ENCODE results near the gene MICAL3.
"Not testable (repeated sequence)": the region's sequence is repeated elsewhere in the genome, so short reads cannot be mapped to it uniquely, and the experiment has no call there.

Gene MICAL3

GRCh38 chr22:18060646-18061620 lies 36.6 kb upstream of the MICAL3 start:
- no peak overlapping the region for H3K4me3 ChIP-seq (ENCODE audit: low read depth, low read length)
- DNase-seq (ENCODE audit: low read depth) = no peak

DNA sequence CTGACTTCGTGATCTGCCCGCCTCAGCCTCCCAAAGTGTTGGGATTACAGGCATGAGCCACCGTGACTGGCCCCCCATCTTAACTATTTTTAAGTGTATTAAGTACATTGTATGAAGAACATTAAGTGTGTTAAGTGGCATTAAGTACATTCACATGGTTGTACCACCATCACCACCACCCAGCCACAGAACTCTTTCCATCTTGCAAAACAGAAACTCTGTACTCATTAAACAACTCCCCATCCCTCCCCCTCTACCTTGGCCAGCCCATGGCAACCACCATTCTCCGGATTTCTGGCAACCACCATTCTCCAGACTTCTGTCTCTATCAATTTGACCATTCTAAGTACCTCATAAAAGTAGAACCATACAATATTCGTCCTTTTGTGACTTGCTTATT lies 35.6 kb upstream of the MICAL3 start:
- no peak for DNase-seq (ENCODE audit: low read depth)
- no peak overlapping the region for H3K4me3 ChIP-seq (ENCODE audit: low read depth, low read length)

- DNase-seq (ENCODE audit: low read depth) = no peak
- H3K4me3 ChIP-seq (ENCODE audit: low read depth, low read length) = no peak overlapping the region
Observed at GRCh38 chr22:18059473-18059872, 35.1 kb upstream of the MICAL3 start.

DNA sequence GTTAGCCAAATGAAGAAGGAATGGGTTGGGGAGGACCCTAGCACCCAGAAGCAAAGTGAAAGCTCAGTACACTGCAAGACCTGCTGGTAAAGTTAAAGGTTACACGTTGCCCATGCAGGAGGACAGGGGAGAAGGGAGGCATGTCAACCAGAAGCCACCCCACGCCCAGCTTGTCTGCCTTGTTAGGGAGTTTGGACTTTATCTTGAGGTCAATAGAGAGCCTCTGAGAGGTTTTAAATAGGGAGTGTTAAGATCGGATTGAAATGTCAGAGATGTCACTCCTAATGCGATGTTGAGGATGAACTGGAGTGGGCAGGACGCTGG lies 34.7 kb upstream of the MICAL3 start:
- no peak overlapping the region for H3K4me3 ChIP-seq (ENCODE audit: low read depth, low read length)
- DNase-seq (ENCODE audit: low read depth) = no peak

GRCh38 chr22:18058371-18059093 lies 34.2 kb upstream of the MICAL3 start:
- no peak for DNase-seq (ENCODE audit: low read depth)
- no peak overlapping the region for H3K4me3 ChIP-seq (ENCODE audit: low read depth, low read length)

DNA sequence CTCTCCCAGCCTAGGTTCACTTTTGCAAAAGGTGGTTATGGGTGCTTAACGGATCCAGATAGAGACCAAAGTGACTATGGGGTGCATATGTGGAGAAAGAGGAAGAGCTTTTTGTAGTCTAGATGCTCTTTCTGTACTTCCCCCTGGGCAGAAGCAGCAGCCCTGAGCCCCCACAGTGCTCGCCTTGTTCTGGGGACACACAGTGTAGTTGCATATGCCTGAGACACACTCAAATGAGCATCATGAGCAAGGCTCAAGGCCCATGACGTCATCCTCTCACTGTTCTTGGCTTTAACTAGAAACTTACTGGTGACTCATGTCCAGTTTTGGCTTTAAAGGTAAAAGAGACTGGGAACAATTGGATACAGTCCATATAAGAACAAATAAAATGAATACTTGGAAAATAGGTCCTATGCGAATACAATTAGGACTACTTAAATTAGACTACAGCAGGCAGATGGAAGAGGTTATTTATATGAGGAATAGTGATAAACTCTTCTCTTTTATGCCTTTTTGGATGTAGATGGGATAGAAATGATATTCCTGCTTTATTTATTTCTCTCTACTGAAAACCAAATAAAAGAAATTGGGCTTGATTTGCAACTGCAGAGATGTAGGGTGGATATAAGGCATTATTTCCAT lies 33.3 kb upstream of the MICAL3 start:
- no peak overlapping the region for H3K4me3 ChIP-seq (ENCODE audit: low read depth, low read length)
- DNase-seq (ENCODE audit: low read depth) = peak; percentile 98

- no peak for DNase-seq (ENCODE audit: low read depth)
Observed at GRCh38 chr22:18056807-18057474, 32.6 kb upstream of the MICAL3 start.

GRCh38 chr22:18056161-18056666 lies 31.9 kb upstream of the MICAL3 start:
- H3K4me3 ChIP-seq (ENCODE audit: low read depth, low read length) = no peak overlapping the region
- no peak for DNase-seq (ENCODE audit: low read depth)

More at GRCh38 chr22:18056807-18057474, 32.6 kb upstream of the MICAL3 start:
- no peak overlapping the region for H3K4me3 ChIP-seq (ENCODE audit: low read depth, low read length)

DNA sequence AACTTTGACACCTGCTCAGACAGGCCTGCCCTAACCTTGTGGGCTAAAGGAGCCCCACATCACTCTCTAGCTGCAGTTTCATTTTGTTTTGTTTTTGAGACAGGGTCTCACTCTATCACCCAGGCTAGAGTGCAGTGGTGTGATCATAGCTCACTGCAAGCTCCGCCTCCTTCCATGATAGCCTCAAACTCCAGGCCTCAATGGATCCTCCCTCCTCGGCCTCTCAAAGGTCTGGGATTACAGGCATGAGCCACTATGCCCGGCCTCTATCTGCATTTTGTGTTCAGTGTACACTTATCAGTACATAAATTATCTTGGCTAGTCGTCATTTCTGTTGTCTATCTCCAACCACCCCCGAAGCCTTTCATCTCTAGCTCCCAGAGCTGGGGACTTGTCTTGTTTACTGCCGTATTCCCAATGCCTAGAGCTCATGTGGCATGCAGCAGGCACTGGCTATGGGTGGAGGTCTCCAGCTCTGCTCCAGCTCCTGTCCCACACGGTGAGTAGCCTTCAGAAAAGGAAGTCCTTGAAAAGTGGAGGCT lies 31.3 kb upstream of the MICAL3 start:
- DNase-seq (ENCODE audit: low read depth) = no peak
- H3K4me3 ChIP-seq (ENCODE audit: low read depth, low read length) = no peak overlapping the region

DNA sequence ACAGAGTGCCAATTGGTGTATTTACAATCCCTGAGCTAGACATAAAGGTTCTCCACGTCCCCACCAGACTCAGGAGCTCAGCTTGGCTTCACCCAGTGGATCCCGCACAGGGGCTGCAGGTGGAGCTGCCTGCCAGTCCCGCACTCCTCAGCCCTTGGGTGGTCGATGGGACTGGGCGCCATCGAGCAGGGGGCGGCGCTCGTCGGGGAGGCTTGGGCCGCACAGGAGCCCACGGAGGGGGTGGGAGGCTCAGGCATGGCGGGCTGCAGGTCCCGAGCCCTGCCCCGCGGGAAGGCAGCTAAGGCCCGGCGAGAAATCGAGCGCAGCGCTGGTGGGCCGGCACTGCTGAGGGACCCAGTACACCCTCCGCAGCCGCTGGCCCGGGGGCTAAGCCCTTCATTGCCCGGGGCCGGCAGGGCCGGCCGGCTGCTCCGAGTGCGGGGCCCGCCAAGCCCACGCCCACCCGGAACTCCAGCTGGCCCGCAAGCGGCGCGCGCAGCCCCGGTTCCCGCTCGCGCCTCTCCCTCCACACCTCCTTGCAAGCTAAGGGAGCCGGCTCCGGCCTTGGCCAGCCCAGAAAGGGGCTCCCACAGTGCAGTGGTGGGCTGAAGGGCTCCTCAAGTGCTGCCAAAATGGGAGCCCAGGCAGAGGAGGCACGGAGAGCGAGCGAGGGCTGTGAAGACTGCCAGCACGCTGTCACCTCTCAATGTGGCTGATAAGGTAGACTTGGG lies 29.0 kb upstream of the MICAL3 start:
- DNase-seq (ENCODE audit: low read depth); H3K4me3 ChIP-seq (ENCODE audit: low read depth, low read length): not testable (repeated sequence)

DNA sequence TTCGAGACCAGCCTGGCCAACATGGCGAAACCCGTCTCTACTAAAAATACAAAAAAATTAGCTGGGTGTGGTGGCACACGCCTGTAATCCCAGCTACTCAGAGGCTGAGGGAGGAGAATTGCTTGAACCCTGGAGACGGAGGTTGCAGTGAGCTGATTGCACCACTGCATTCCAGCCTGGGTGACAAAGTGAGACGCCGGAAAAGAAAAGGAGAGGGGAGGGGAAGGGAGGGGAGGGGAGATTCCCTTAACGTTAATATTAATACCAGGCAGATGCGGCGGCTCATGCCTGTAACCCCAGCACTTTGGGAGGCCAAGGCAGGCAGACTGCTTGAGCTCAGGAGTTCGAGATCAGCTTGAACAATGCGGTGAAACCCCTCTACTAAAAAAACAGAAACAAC lies 26.8 kb upstream of the MICAL3 start:
- not testable (repeated sequence) for DNase-seq (ENCODE audit: low read depth); H3K4me3 ChIP-seq (ENCODE audit: low read depth, low read length)

DNA sequence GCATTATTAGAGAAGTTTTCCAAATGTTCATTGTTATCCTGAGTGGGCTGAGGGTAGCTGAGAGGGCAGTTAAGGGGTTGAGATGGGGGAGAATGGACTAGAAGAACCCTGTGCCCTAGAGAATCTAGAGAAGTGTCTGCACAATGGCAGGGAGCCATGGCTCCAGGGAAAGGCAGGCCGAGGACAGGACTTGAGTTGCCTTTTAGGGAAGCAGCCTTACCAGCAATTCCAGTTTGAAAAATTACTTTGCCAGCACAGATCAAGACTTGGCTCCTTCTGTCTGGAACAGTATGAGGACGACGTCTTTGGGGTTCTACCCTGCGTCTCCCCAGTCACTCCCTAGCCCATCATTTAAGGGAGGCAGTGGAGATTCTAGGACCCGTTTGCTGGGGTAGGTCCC lies 25.7 kb upstream of the MICAL3 start:
- H3K4me3 ChIP-seq (ENCODE audit: low read depth, low read length) = no peak overlapping the region
- no peak for DNase-seq (ENCODE audit: low read depth)

DNA sequence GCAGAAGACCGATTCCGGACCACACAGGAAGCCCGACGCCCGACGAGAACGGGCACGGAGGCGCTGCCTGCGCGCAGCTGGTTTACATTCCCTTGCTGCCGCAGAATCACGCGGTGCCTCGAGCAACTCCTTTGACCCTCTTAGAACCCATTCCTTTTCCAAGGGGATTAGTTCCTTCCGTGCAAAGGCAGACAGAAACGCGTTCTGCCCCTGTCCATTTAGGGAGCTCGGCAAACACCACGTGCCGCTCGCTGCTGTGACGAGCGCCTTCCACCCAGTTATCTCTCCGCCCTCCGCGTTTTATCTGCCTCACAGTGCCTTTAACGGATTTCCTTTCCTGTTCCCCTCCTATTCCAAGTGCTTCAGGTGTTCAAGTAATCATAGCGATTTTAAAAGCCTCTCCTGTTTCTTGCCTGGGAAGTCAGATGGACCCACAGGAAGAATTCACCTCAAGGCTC lies 24.1 kb upstream of the MICAL3 start:
- H3K4me3 ChIP-seq (ENCODE audit: low read depth, low read length) = peak overlapping the region; percentile 26
- no peak for DNase-seq (ENCODE audit: low read depth)

- peak overlapping the region; percentile 26 for H3K4me3 ChIP-seq (ENCODE audit: low read depth, low read length)
- DNase-seq (ENCODE audit: low read depth) = no peak
Observed at GRCh38 chr22:18048041-18048440, 23.7 kb upstream of the MICAL3 start.

DNA sequence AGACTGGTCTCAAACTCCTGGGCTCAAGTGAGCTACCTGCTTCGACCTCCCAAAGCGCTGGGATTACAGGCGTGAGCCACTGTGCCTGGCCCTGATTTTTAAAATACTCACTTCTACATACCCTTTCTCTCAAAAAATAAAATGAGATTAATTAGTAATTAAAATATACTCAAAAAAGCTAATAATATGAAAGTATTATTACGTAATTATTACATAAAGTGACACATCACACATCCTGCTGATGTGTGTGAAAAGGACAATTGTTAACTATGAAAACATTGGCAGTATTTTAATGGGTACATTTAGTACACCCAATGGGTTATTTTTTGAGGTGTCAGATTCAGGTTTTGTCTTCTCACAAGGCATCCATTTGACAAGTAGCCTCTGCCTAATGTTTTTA lies 21.4 kb upstream of the MICAL3 start:
- no peak for DNase-seq (ENCODE audit: low read depth)

GRCh38 chr22:18044548-18045271 lies 20.3 kb upstream of the MICAL3 start:
- no peak for DNase-seq (ENCODE audit: low read depth)
- H3K4me3 ChIP-seq (ENCODE audit: low read depth, low read length) = no peak overlapping the region

More for the DNA sequence above, 21.4 kb upstream of the MICAL3 start:
- H3K4me3 ChIP-seq (ENCODE audit: low read depth, low read length) = no peak overlapping the region

DNA sequence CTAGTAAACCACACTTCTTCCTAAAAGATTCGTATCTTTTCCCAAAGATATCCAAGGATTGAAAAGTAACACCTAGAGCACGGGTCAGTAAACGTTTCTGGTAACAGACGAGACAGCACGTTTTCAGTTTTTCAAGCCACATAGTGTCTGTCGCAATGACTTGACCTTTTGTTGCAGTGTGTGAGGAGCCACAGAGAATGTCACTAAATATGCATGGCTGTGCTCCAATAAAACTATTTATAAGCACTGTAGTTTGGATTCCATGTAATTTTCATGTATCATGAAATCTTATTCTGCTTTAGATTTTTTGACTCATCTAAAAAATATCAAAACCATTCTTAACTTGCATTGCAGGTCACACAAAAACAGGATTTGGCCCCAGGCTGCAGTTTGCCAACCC lies 18.3 kb upstream of the MICAL3 start:
- no peak overlapping the region for H3K4me3 ChIP-seq (ENCODE audit: low read depth, low read length)
- no peak for DNase-seq (ENCODE audit: low read depth)

- H3K4me3 ChIP-seq (ENCODE audit: low read depth, low read length); DNase-seq (ENCODE audit: low read depth): not testable (repeated sequence)
Observed at GRCh38 chr22:18040898-18041297, 16.5 kb upstream of the MICAL3 start.
